HG02763 (cell line): ENCODE results near the gene HMOX2.

Experiments
- ATAC-seq: cut with Tn5 transposase; IDR thresholded peaks from one replicate; pipeline ENCODE4 v1.9.1; 2021; ENCODE audit warnings: mild to moderate bottlenecking, moderate library complexity; ENCODE audit not compliant: unreplicated experiment

Gene HMOX2, protein sequence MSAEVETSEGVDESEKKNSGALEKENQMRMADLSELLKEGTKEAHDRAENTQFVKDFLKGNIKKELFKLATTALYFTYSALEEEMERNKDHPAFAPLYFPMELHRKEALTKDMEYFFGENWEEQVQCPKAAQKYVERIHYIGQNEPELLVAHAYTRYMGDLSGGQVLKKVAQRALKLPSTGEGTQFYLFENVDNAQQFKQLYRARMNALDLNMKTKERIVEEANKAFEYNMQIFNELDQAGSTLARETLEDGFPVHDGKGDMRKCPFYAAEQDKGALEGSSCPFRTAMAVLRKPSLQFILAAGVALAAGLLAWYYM

DNA sequence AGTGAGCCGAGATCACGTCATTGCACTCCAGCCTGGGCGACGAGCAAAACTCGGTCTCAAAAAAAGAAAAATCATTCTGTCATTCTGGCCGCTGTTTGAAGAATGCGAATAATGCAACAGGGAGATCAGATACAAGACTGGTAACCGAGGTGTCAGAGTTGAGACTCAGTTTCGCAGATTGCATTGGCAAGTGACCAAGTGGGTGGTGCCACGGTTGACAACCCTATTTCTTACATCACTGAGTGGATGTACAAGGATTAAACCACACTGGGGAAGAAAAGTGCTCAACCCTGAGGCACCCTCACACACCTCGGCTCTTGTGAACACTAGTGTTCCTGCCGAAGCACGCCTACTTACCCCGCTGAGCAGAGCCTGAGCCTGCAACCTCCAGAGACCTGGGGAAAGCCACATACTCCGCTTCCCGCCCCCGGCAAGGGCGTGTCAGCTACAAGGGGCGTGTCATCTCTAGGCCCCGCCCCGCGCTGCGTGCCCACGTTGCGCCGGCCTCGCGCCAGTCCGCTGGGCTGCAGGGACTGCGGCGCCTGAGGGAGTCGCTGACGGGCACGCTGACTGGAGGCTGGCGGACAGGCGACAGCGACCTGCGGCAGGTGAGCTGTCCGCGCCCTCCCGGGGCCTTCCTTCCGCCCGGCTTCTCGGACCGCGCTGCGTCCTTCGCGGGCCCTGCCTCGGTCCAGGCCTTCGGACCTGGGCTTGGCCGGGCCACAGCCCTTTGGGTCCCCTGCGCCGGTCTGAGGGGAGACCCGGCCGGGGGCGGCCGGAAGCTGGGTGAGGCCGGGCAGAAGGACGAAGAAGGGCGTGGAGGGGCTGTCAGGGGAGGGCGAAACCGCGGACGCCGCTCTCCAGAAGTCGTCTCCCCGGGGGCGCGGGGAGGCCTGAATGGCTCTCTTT is at the start of gene HMOX2:
TSS of gene HMOX2 (plus strand) at position 519 of the 909 bp plus-strand sequence. CDS start 29,127 bp downstream, outside the sequence.
- peak; percentile 81 for ATAC-seq

DNA sequence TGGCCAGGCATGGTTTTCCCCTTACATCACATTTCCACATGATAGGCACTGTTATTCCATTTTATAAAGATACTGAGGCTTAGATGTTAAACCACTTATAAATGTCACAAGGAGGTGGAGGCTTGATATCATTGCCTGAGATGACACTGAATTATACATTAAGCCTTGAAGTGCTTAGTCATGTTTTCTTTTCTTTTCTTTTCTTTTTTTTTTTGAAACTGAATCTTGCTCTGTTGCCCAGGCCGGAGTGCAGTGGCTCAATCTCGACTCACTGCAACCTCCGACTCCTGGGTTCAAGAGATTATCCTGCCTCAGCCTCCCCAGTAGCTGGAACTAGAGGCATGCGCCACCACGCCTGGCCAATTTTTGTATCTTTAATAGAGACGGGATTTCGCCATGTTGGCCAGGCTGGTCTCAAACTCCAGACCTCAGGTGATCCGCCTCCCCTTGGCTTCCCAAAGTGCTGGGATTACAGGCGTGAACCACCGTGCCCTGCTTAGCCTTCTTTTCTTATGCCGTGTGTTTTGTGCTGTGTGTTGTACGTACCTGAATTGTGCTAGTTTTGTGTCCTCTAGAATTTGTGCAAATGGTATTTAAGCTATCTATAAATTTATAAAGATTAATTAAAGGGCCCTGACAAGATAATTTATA is 49.4 kb upstream of the HMOX2 start:
- ATAC-seq, result no peak

DNA sequence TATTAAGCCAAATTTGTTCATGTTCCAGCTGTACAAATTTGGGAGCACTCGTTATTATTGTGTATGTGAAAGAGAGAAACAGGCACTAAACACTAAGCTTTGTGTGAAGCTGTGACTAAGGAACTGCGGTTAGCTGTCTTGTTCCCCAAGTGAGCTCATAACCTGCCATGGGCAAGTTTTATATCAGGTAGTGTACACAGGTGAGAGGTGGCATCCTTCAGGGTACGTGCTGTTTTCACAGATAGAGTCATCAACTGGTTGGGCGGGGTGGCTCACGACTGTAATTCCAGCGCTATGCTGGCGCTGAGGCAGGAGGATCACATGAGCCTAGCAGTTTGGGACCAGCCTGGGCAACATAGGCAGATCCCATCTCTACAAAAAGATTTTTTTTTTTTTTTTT is 47.7 kb upstream of the HMOX2 start:
- ATAC-seq, result no peak

DNA sequence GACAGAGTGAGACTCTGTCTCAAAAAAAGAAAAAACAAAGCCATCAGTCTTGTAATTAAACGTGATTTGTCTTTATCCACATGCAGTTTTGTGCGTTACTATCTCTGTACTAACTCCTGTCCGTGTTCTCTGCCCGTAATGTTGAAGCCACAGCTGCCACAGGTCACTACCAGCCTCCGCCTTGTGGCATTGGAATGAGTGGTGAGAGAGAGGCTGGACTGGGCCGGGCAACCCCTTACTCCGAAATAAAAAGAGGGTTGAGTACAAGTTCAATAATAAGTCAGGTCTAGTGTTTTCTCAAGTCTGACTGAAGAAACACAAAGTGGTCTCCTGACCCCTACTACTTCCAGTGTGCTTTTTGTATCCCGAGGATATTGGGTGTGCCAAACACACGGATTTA is 45.2 kb upstream of the HMOX2 start:
- ATAC-seq, result no peak

DNA sequence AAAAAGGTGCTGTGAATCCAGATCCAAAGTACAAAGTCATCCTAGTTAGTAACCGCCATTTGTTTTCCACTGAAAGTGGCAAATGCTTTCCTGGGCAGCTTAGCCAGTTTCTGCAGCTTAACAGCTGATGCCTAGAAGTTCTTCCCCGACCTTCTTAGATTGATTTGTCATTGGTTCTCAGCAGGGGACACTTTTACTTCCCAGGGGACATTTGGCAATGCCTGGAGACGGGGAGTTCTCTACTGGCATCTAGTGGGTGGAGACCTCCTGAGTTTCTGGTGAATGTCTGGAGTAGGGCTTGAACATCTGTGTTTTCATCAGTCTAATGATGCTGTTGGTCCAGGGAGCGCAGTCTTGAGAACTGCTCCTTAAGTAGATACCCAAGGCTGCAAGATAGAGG is 43.0 kb upstream of the HMOX2 start:
- no peak for ATAC-seq

DNA sequence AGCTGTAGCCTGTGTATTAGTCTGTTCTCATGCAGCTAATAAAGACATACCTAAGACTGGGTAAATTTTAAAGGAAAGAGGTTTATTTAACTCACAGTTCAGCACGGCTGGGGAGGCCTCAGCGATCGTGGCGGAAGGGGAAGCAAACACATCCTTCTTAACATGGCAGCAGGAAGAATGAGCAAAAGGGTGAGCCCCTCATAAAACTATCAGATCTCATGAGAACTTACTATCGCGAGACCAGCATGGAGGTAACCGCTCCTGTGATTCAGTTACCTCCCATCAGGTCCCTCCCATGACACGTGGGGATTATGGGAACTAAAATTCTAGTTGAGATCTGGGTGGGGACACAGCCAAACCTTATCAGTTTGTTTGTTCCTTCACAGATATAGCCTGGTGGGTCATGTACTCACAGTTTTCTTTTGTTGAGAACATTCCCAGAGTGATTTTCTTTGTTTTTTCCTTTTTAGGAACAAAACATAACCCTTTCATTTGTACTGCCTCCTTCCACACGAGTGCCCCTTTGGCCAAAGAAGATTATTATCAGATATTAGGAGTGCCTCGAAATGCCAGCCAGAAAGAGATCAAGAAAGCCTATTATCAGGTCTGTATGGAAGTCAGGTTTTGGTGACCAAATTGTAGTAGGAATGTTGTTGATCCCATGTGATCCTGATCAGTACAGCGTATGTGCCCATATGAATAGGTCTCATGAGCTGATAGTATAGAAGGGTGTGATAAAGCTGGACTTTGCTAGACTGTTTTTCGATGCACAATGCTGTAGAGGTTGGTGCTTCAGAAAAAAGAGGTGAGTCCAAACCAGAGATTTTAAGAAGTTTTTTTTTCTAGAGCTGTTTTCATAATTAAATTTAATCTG is 42.0 kb upstream of the HMOX2 start:
- ATAC-seq, result no peak

DNA sequence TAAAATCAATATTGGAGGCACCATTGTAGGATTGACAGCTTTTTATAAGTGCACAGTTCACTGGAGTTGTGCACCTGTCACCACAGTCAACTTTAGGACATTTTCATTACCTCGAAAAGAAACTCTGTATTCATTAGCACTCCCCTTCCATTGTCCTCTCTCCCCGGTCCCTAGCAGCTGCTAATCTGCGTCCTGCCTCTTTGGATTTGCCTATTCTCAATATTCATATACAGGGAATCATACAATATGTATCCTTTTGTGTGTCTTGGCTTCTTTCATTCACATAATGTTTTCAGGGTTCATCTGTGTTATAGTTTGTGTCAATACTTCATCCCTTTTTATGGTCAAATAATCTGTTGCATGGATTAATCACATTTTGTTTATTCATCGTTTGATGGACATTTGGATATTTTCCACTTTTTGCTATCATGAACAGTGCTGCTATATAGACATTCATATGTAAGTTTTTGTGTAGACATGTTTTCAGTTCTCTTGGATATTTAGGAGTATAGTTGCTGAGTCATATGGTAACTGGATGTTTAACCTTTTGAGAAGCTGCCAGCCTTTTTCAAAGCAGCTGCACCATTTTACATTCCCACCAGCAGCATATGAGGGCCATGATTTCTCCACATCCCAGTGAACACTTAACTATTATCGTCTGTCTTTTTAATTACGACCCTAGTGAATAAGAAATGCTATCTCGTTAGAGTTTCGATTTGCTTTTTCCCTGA is 40.7 kb upstream of the HMOX2 start:
- ATAC-seq, result no peak

DNA sequence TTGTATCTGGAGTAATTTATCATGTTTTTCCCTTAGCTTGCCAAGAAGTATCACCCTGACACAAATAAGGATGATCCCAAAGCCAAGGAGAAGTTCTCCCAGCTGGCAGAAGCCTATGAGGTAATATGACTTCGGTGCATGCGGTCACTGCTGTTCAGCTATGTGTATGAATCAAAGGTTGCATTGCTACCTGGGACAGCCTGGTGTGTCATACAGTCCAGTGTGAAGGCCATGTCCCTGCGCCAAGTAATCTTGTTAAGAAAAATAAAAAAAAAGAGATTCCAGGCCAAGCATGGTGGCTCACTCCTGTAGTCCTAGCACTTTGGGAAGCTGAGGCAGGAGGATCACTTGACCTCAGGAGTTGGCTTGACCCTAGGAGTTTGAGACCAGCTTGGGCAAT is 38.8 kb upstream of the HMOX2 start:
- no peak for ATAC-seq

DNA sequence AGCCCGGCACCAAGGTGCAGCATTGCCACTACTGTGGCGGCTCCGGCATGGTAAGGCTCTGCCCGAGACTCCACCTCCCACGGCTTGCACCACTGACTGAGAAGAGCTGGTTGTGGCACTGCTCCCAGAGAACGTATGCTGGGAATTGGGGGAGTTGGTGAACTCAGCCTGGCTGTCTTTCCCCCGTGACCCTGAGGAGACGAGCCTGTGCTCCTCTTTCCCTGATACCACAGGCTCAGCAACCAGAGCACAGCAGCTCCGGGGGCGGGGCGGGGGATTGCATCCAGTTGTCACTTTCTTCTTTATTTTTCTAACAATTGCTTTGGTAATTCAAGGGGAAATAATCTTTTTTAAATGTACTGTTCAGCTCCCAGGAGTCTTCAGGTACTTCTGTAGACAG is 33.8 kb upstream of the HMOX2 start:
- ATAC-seq, result no peak

DNA sequence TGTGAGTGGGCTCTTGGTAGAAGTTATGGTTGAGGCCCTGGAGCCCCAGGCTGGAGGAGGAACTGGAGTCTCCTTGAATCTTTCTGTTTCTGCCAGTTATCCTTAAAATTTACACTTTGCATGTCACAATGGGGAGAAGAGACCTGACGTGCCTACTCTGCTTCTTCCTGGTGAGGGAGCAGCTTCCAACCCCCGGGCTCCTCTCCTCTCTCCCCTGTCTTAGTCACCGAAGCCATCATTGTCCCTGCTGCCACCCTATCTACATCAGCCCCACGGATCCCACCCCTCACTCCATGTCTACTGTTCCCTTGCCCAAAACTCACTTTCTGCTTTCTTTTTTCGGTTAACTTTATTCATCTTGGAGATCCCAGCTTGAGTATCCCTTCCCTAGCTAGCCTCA is 32.9 kb upstream of the HMOX2 start:
- no peak for ATAC-seq

DNA sequence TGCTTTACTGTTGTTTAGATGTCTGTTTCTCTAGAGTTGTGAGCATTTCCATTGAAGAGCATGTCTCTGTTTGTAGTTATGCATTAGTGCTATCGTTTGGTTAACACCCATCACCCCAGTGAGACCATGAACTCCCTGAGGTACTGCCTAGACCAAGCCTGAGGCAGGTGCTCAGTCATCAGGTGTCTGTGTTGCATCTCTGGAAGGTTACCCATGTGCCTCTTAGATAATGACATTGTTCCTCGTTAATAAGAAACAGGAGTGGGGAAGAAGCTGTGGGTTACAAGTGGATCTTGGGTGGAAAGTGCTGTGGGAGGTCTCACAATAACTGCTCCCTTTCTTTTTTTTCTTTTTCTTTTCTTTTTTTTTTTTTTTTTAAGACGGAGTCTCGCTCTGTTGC is 32.2 kb upstream of the HMOX2 start:
- ATAC-seq, result no peak

DNA sequence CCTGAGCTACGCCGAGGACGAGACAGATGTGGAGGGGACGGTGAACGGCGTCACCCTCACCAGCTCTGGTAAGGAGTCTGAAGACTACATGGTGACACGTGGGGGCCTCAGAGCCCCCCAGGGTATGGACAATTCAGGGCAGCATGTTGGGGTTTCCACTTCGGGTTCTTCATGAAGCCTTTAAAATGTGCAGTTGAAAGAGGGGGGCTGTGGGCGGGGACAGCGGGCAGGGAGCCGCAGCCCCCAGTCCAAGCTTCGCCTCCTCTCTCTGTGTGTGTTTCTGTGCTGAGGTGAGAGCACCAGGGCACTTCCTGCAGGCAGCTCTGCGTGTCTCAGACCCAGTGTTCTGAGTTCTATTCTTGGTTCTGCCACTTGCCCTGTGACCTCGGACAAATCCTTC is 25.8 kb upstream of the HMOX2 start:
- no peak for ATAC-seq

DNA sequence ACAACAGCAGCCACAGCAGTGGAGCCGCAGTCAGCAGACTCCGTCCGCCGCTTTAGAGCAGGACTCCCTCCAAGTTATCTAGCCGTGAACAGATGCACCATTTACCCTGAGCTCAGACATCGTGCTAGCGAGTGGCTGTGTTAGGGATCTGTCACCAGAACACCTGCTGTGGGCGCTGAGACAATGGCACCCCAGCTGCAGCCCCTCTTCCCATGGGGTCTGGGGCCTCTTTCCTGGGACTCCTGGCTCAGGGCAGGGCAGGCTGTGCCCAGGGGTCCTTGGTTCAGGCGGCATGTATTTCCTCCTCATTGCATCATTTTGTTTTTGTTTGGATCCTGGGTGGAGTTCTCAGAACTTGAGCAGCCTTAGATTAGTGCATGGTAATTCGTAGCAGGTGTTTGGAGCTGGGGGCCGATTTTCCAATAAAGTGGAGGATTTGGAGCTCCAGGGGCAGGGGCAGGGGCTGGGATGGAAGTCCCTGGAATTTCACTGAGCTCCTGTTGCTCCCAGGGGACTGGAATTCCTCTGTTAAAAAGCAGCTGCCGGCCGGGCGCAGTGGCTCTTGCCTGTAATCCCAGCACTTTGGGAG is 25.2 kb upstream of the HMOX2 start:
- no peak for ATAC-seq

DNA sequence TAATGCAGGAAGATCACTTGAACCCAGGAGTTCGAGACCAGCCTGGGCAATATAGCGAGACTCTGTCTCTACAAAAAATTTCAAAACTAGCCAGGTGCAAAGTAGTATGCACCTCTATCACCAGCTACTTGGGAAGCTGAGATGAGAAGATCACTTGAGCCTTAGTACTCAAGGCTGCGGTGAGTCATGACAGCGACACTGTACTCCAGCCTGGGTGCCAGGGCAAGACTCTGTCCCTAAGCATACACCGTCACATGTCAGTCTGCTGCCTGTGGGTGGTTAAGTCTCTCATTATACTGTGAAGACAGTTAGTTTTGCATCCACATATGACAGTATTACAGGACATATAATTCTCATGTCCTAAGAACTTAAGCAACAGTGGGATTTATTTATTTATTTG is 23.5 kb upstream of the HMOX2 start:
- ATAC-seq, result no peak

DNA sequence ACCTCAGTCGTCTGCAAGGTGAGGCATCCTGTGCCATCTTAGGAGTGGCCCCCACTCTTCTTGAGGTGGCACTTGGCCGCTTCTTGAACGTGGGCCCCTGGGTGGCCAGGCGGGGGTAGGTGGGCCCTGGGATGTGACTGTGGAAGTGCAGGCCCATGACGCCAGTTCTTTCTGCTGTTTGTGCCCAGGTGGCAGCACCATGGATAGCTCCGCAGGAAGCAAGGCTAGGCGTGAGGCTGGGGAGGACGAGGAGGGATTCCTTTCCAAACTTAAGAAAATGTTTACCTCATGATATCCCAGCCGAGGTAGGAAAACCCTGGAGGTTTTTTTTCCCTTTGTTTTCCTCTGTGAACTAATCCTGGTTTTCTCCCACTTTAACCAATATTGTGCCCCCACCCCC is 21.6 kb upstream of the HMOX2 start:
- ATAC-seq, result no peak

DNA sequence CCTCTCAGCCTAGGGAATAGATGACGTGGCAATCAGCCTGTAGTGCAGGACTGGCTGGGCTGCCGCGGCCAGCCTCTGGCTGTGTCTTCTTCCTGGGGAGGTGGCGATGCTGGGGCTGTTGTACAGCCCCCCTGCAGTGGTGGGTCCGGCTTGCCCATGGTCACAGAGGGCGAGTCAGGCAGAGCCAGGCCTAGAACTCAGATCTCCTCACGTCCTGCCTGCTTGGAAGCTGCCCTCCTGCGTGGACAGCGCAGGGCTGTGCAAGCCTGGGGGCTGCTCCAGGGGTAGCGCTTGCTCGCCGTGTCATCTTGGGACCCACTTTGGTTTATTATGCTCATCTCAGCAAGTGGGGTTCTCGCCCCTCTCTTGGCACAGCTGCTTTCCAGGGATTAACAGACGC is 21.1 kb upstream of the HMOX2 start:
- no peak for ATAC-seq

DNA sequence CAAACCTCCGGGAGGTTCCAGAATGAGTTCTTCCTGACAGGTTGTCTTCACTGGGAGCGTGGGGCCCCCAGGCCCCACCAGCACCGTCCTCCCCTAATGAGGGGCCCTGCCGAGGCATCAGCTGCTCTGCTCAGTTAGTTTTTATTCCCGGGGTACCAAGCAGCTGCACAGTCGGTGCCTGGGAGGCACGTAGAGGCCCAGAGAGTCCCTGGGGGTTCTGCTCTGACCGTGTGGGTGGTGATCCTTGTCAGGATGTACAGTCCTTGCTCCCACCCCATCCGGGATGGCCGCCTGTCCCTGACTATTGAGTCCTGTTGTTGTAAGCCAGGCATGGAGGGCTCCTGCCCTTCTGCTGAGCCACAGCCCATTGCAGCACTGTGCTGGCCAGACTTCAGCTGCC is 20.2 kb upstream of the HMOX2 start:
- ATAC-seq, result no peak

DNA sequence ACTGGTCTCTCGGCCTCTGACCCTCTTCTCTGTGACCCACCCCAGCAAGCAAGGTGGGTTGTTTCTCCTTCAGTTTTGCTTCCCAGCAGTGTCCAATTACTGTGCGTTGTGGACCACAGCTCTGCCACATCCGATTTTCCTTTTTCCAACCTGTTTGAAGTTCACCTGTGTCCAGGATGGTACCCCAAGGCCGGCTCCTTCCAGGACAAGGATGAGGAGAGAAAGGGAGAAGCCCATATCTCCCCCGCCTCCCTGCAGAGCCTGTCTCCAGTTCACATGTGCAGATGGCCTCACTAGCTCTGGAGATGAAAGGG is 15.3 kb upstream of the HMOX2 start:
- no peak for ATAC-seq

DNA sequence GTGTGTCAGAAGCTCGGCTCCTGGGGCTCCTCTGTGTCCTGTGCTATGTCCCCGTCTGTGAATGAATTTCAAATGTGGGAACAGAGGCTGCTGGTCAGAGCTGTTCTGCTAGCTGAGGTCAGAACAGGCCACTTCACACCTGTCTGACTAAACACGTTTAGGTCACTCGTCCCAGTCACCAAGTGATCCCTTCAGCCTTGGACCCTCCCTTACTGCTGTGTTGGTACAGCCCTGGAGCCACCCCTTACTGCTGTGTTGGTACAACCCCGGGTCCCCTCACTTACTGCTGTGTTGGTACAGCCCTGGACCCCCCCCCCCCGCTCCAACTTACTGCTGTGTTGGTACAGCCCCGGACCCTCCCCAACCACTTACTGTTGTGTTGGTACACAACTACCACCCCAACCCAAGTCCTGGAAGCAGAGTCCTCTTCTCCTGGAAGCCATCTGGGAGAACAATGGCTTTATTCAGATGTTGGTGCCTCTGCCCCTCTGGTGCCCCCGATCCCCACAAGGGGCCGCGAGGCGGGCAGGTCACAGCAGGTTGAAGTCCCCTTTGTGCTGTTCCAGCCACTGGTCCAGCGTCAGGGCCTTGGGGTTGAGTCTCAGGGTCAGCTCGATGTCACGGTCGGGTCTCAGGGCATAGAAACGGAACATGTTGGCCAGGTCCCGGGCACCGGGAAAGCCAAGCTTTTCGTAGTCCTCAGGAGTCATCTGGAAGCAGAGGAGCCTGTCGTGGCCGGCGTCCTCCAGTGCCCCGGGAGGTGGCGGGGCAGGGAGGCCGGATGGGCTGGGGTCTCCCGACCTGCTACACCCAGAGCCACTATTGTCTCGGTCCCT is 14.7 kb upstream of the HMOX2 start:
- ATAC-seq, result no peak
